PC-3 (cell line): ENCODE measurements around the gene NPIPB4. TPM values are rescaled to one million over a fixed set of nuclear protein-coding genes. Genes with fewer than 3 reads are reported as not detected.
"Not testable (repeated sequence)": the region's sequence is repeated elsewhere in the genome, so short reads cannot be mapped to it uniquely, and the experiment has no call there.

Experiments used
- ATAC-seq: fragments of 200-7000 bp; cut with Tn5 transposase; 2 replicates; pipeline ENCODE4 v1.9.1; 2020; ENCODE audit warnings: mild to moderate bottlenecking, moderate library complexity
- BruUV-seq: library from RNA; stranded (reverse); fragments of 400-500 nt; replicated peaks from 2 replicates; lab custom pipeline; 2021; lab: Mats Ljungman, UMichigan
- CTCF ChIA-PET: fragments of 300-600 bp; sonication (Branson Sonifier 250); formaldehyde crosslinking; loops from one replicate; lab custom pipeline; 2022; ENCODE audit warnings: antibody characterized with exemption; lab: Charles Lee
- POLR2A ChIA-PET: fragments of 300-600 bp; sonication (Branson Sonifier 250); formaldehyde crosslinking; loops from one replicate; lab custom pipeline; 2022; ENCODE audit warnings: antibody characterized with exemption; ENCODE audit not compliant: unreplicated experiment; lab: Charles Lee
- DNase-seq: peaks from one replicate; pipeline ENCODE4 v3.0.0-alpha.2; 2015
- H2AFZ ChIP-seq: fragments of 300-600 bp; sonication (generic); 2 replicates; pipeline ENCODE4 v1.6.0; 2016; ENCODE audit warnings: antibody characterized with exemption, low read length
- H3F3A ChIP-seq: fragments of 300-600 bp; sonication (generic); one replicate; pipeline ENCODE4 v1.6.0; 2017; ENCODE audit warnings: antibody characterized with exemption, low read length, control low read depth, mild to moderate bottlenecking; ENCODE audit not compliant: unreplicated experiment
- H3K27ac ChIP-seq: fragments of 300-600 bp; sonication (generic); 2 replicates; pipeline ENCODE4 v1.5.1; 2016; ENCODE audit warnings: mild to moderate bottlenecking, low read length
- H3K27me3 ChIP-seq: fragments of 300-600 bp; sonication (generic); 2 replicates; pipeline ENCODE4 v1.6.1; 2016; ENCODE audit warnings: low read length, mixed read lengths
- H3K36me3 ChIP-seq: fragments of 300-600 bp; sonication (generic); 2 replicates; pipeline ENCODE4 v1.6.1; 2016; ENCODE audit warnings: low read depth, mixed run types, low read length, mixed read lengths
- H3K4me1 ChIP-seq: fragments of 300-600 bp; sonication (generic); 2 replicates; pipeline ENCODE4 v1.5.1; 2016; ENCODE audit warnings: low read length; ENCODE audit not compliant: insufficient read depth
- H3K4me2 ChIP-seq: fragments of 300-600 bp; sonication (generic); 2 replicates; pipeline ENCODE4 v1.6.0; 2016; ENCODE audit warnings: low read length
- H3K4me3 ChIP-seq: fragments of 300-600 bp; sonication (generic); 2 replicates; pipeline ENCODE4 v1.5.1; 2016; ENCODE audit warnings: mild to moderate bottlenecking, low read length, mixed read lengths
- H3K79me2 ChIP-seq: fragments of 300-600 bp; sonication (generic); 2 replicates; pipeline ENCODE4 v1.6.1; 2017; ENCODE audit warnings: low read length, mixed read lengths
- H3K9ac ChIP-seq: fragments of 300-600 bp; sonication (generic); 2 replicates; pipeline ENCODE4 v1.6.0; 2016; ENCODE audit warnings: mild to moderate bottlenecking, low read length
- H3K9me2 ChIP-seq: fragments of 300-600 bp; sonication (generic); replicated peaks from 2 replicates; pipeline ENCODE4 v1.6.1; 2016; ENCODE audit warnings: mixed run types, low read length, mixed read lengths
- H3K9me3 ChIP-seq: fragments of 300-600 bp; sonication (generic); 2 replicates; pipeline ENCODE4 v1.6.1; 2016; ENCODE audit warnings: low read length, mixed read lengths
- H4K20me1 ChIP-seq: fragments of 300-600 bp; sonication (generic); 2 replicates; pipeline ENCODE4 v1.6.1; 2016; ENCODE audit warnings: low read length, mixed read lengths
- intact Hi-C: fragments of 100-400 bp; cut with micrococcal nuclease; formaldehyde crosslinking; loops from 2 replicates; pipeline ENCODE4 v1.9.0; 2023
- total RNA-seq: library from RNA; depleted of rRNA; stranded (reverse); fragments of >200 nt; gene quantifications from 2 replicates; pipeline ENCODE4 v1.2.3, GENCODE V29; 2014

NPIPB4 gene
- total RNA-seq, 1 experiment from 2014 or later: 18.4 TPM

DNA sequence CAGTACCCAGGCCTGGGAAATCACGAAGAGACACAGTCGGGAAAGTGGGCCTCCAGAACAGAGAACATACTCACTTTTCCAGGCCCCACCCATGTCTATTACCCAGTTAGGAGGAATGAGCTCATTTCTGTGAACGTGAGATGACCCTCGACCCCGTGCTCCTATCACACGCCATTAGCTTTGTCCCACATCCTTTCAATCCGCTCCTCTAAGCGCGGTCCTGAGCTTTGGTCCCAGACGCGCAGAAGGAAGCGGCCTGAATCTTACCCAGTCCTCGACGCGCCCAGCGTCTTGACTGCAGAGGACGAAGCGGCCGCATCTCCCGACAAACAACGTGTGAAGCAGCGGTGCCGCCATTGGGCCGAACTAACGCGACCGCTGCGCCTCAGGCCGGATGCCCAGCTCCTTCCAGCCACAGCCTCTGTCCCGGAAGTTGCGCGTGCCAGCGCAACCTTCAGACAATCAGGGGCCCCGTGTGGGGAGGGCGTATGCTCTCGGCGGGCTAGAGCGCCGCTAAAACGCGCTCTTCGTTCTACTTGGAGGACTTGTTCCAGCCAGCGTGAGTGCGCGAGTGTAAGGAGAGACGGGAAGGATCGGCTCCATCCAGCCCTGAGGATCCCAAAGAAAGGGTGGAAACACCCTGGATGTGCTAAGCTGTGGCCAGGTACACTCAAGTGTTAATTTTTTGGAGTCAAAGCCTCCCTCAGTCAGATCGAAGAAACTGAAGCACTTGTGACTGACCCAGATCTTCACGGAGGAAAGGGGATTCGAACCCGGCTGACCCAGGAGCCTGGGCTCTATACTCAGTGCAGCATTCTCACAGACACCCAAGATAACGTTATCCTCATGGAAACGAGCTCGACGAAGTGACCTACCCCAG lies 37.3 kb downstream of the NPIPB4 start:
- POLR2A ChIA-PET, H3K27ac ChIP-seq, ATAC-seq, H3K4me3 ChIP-seq, H3K9ac ChIP-seq, H3K4me2 ChIP-seq, H3K9me2 ChIP-seq, H3F3A ChIP-seq, BruUV-seq, H3K4me1 ChIP-seq, H3K36me3 ChIP-seq, DNase-seq, H4K20me1 ChIP-seq, H2AFZ ChIP-seq, H3K27me3 ChIP-seq, H3K79me2 ChIP-seq, H3K9me3 ChIP-seq, CTCF ChIA-PET, intact Hi-C loops: not testable (repeated sequence)

DNA sequence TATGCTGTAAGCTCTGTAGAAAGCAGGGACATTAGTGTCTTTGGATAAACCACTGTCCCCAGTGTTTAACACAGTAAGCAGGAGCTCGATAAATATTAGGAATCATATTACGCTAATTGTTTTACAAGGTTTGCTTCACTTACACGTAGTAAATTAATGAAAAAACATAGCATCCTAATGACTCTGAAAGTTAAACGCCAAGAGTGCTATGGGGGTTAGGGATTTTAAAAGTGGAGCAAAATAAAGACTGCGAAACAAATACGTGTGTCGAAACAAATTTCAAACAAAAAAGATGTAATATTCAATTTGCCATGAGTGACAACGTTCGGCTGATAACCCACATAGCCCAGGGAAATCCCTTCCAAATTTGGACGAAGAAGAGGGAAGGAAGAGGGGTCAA lies 37.9 kb downstream of the NPIPB4 start:
- H3K9me3 ChIP-seq, H3K4me2 ChIP-seq, POLR2A ChIA-PET, ATAC-seq, intact Hi-C loops, H2AFZ ChIP-seq, H3K4me1 ChIP-seq, BruUV-seq, H3K27ac ChIP-seq, H3K4me3 ChIP-seq, H3K9me2 ChIP-seq, H3F3A ChIP-seq, H3K79me2 ChIP-seq, CTCF ChIA-PET, DNase-seq, H3K36me3 ChIP-seq, H4K20me1 ChIP-seq, H3K27me3 ChIP-seq, H3K9ac ChIP-seq: not testable (repeated sequence)

DNA sequence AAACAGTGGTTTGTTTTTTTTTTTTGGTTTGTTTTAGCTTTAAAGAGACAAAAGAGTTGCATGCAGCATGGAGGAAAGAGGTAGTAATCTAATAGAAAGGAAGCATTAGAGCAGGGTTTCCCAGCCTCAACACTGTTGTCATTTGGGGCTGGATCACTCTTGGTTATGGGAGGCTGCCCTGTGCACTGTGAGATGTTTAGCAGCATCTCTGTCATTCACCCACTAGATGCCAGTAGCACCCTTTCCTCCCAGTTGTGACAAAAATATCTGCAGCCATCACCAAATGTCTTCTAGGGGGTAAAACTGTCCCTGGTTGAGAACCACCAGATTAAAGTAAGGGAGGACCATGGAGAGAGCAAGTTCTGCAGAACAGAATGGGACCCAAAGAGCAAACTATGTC lies 40.5 kb downstream of the NPIPB4 start:
- DNase-seq, H3K4me1 ChIP-seq, H3K27me3 ChIP-seq, H3K36me3 ChIP-seq, H3K79me2 ChIP-seq, H3K9me2 ChIP-seq, H3K27ac ChIP-seq, intact Hi-C loops, CTCF ChIA-PET, H3K4me3 ChIP-seq, H3K4me2 ChIP-seq, H3F3A ChIP-seq, H3K9me3 ChIP-seq, H3K9ac ChIP-seq, H2AFZ ChIP-seq, POLR2A ChIA-PET, BruUV-seq, H4K20me1 ChIP-seq: not testable (repeated sequence)
- peak; percentile 55 for ATAC-seq

DNA sequence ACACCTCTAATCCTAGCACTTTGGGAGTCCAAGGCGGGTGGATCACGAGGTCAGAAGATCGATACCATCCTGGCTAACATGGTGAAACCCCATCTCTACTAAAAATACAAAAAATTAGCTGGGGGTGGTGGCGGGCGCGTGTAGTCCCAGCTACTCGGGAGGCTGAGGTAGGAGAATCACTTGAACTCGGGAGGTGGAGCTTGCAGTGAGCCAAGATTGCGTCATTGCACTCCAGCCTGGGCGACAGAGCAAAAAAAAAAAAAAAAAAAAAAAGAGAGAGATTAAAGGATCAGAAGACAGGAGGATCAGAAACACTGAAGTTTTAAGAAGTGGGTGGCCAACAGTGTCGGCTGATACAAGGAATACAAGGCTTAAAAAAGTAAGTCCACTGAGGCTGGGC lies 41.9 kb downstream of the NPIPB4 start:
- H3K9me2 ChIP-seq, H3K9ac ChIP-seq, CTCF ChIA-PET, DNase-seq, H3K4me3 ChIP-seq, H4K20me1 ChIP-seq, intact Hi-C loops, H3K9me3 ChIP-seq, BruUV-seq, H3K4me1 ChIP-seq, H3K79me2 ChIP-seq, H3K27ac ChIP-seq, ATAC-seq, H3K27me3 ChIP-seq, H2AFZ ChIP-seq, H3K36me3 ChIP-seq, H3F3A ChIP-seq, H3K4me2 ChIP-seq, POLR2A ChIA-PET: not testable (repeated sequence)

DNA sequence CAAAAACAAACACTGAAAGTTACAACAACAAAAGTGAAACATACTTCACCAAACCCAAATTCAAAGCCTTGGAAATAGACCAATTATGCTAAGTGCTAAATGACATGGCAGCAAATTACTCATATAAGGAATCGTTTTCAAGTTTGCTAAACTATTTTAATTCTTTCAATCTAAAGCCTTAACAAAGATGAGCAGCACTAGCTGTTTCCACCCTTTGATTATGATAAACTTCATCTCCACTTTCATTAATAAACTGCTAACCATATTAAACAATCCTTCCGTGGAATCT lies 55.2 kb downstream of the NPIPB4 start:
- H3K27me3 ChIP-seq, POLR2A ChIA-PET, H3K79me2 ChIP-seq, BruUV-seq, H3K9ac ChIP-seq, H3K36me3 ChIP-seq, H2AFZ ChIP-seq, ATAC-seq, H3K4me1 ChIP-seq, H3K4me3 ChIP-seq, DNase-seq, H3K9me3 ChIP-seq, H3K27ac ChIP-seq, H3K9me2 ChIP-seq, H3K4me2 ChIP-seq, H3F3A ChIP-seq, H4K20me1 ChIP-seq: not testable (repeated sequence)
- intact Hi-C loops: loop anchor here (5.0 kb wide), 1 partner anchor 145 kb away; no protein-coding TSS in a partner anchor
- CTCF ChIA-PET: interaction anchor here (0.6 kb wide), 2 partner anchors 115 to 145 kb away, joined by 3 to 7 read pairs; no protein-coding TSS in a partner anchor
